GM12878 (cell line): ENCODE results near the gene MACROD2. TPM values are rescaled to one million over a fixed set of nuclear protein-coding genes. Genes with fewer than 3 reads are reported as not detected.

Source experiments
- ATAC-seq: fragments of 200-7000 bp; cut with Tn5 transposase; 3 replicates; pipeline ENCODE4 v1.9.1; 2020; ENCODE audit warnings: mild to moderate bottlenecking, moderate library complexity
- BruUV-seq: library from RNA; stranded (reverse); fragments of 400-500 nt; replicated peaks from 2 replicates; lab custom pipeline; 2021; lab: Mats Ljungman, UMichigan
- CTCF ChIA-PET: fragments of 300-600 bp; sonication (Branson Sonifier 250); formaldehyde crosslinking; extraction: SDS; loops from one replicate; lab custom pipeline; 2021; ENCODE audit warnings: inconsistent platforms; lab: Yijun Ruan, JAX
- POLR2A ChIA-PET: fragments of 350-600 bp; formaldehyde crosslinking; extraction: SDS; loops from one replicate; lab custom pipeline; 2021; ENCODE audit warnings: inconsistent platforms; lab: Charles Lee
- RAD21 ChIA-PET: fragments of 300-600 bp; sonication (Branson Sonifier 250); formaldehyde crosslinking; loops from one replicate; lab custom pipeline; 2023; ENCODE audit warnings: antibody characterized with exemption; ENCODE audit not compliant: unreplicated experiment; lab: Charles Lee
- SMC1A ChIA-PET: fragments of 300-600 bp; sonication (Branson Sonifier 250); formaldehyde crosslinking; loops from one replicate; lab custom pipeline; 2023; ENCODE audit not compliant: unreplicated experiment, uncharacterized antibody; lab: Charles Lee
- DNase-seq: peaks from one replicate; pipeline ENCODE4 v3.0.0-alpha.2; 2011; ENCODE audit warnings: low read depth, low spot score
- FAIRE-seq: peaks from 3 replicates; lab custom pipeline; 2011; peaks lifted over from hg19 to GRCh38; lab: Jason Lieb, UNC
- H2AFZ ChIP-seq: 2 replicates; pipeline ENCODE4 v1.6.0; 2011; ENCODE audit warnings: low read depth, low read length, control low read depth; ENCODE audit not compliant: control insufficient read depth
- H3K27ac ChIP-seq: 2 replicates; pipeline ENCODE4 v1.5.1; 2011; ENCODE audit warnings: control low read depth; ENCODE audit not compliant: control insufficient read depth, insufficient read depth
- H3K27me3 ChIP-seq, 2 experiments: replicated peaks in 1 of 2; 2 replicates each; pipeline versions ENCODE4 v1.6.0 to v1.6.1; 2011; ENCODE audit warnings: low read length in 1 of 2; ENCODE audit not compliant: control insufficient read depth in 2 of 2, insufficient read depth in 2 of 2
- H3K36me3 ChIP-seq, 2 experiments: 2 replicates each; pipeline ENCODE4 v1.5.1; 2011; ENCODE audit warnings: low read length in 1 of 2; ENCODE audit not compliant: control insufficient read depth in 2 of 2, insufficient read depth in 2 of 2
- H3K4me1 ChIP-seq: 2 replicates; pipeline ENCODE4 v1.6.1; 2011; ENCODE audit warnings: mild to moderate bottlenecking, low read length, moderate library complexity, mixed read lengths; ENCODE audit not compliant: control insufficient read depth, insufficient read depth
- H3K4me2 ChIP-seq: 2 replicates; pipeline ENCODE4 v1.6.0; 2011; ENCODE audit warnings: control low read depth; ENCODE audit not compliant: control insufficient read depth, insufficient read depth
- H3K4me3 ChIP-seq: fragments of 200-600 bp; sonication (generic); 2 replicates; pipeline ENCODE4 v1.5.1; 2016
- H3K79me2 ChIP-seq: 2 replicates; pipeline ENCODE4 v1.6.0; 2011; ENCODE audit warnings: low read length; ENCODE audit not compliant: control insufficient read depth, insufficient read depth
- H3K9ac ChIP-seq: 2 replicates; pipeline ENCODE4 v1.8.0; 2011; ENCODE audit warnings: low read length, control low read depth, mixed read lengths; ENCODE audit not compliant: control insufficient read depth, insufficient read depth
- H3K9me3 ChIP-seq: replicated peaks from 3 replicates; pipeline ENCODE4 v1.5.1; 2011; ENCODE audit warnings: mild to moderate bottlenecking, low read length; ENCODE audit not compliant: control insufficient read depth, insufficient read depth
- H4K20me1 ChIP-seq: 2 replicates; pipeline ENCODE4 v1.6.0; 2011; ENCODE audit not compliant: control insufficient read depth, insufficient read depth
- ATF2 ChIP-seq: IDR thresholded peaks from 2 replicates; pipeline ENCODE4 v1.6.1; 2012; ENCODE audit warnings: low read length, inconsistent platforms
- BCL3 ChIP-seq: IDR thresholded peaks from 2 replicates; pipeline ENCODE4 v1.6.1; 2011; ENCODE audit warnings: borderline replicate concordance, low read depth, mild to moderate bottlenecking, moderate library complexity, low read length; ENCODE audit not compliant: insufficient read depth, poor library complexity, severe bottlenecking
- BHLHE40 ChIP-seq, 2 experiments: fragments of 450-650 bp in 1 of 2; IDR thresholded peaks; 2 replicates each; pipeline ENCODE4 v1.6.1; 2011 to 2017; ENCODE audit warnings: low read depth in 2 of 2, borderline replicate concordance in 1 of 2, improper control_type of control experiment in 1 of 2, low read length in 1 of 2, mild to moderate bottlenecking in 1 of 2
- CEBPZ ChIP-seq: fragments of 150-350 bp; IDR thresholded peaks from 2 replicates; pipeline ENCODE4 v1.6.1; 2016; ENCODE audit warnings: low read depth, low read length
- FOS ChIP-seq: IDR thresholded peaks from 3 replicates; pipeline ENCODE4 v1.6.1; 2011; ENCODE audit warnings: borderline replicate concordance; ENCODE audit not compliant: insufficient read length; ENCODE audit errors: extremely low read depth
- FOXK2 ChIP-seq: fragments of 450-650 bp; IDR thresholded peaks from 2 replicates; pipeline ENCODE4 v1.6.1; 2017; ENCODE audit warnings: mild to moderate bottlenecking, moderate library complexity
- HDGF ChIP-seq: fragments of 450-650 bp; IDR thresholded peaks from 2 replicates; pipeline ENCODE4 v1.6.1; 2016; ENCODE audit warnings: antibody characterized with exemption
- IKZF2 ChIP-seq, 2 experiments: fragments of 450-650 bp; IDR thresholded peaks; 2 replicates each; pipeline ENCODE4 v1.6.1; 2017; ENCODE audit warnings: mild to moderate bottlenecking in 2 of 2, moderate library complexity in 2 of 2
- JUNB ChIP-seq: IDR thresholded peaks from 2 replicates; pipeline ENCODE4 v1.6.1; 2016; ENCODE audit warnings: antibody characterized with exemption, mild to moderate bottlenecking
- KDM1A ChIP-seq: fragments of 200-600 bp; sonication (generic); IDR thresholded peaks from 2 replicates; pipeline ENCODE4 v1.6.1; 2016; ENCODE audit warnings: borderline replicate concordance
- RELB ChIP-seq: fragments of 450-650 bp; IDR thresholded peaks from 2 replicates; pipeline ENCODE4 v1.6.1; 2017; ENCODE audit warnings: low read depth, mild to moderate bottlenecking, moderate library complexity
- RUNX3 ChIP-seq: IDR thresholded peaks from 2 replicates; pipeline ENCODE4 v1.6.1; 2012; ENCODE audit warnings: low read length, inconsistent platforms
- ZBTB33 ChIP-seq: fragments of 450-650 bp; IDR thresholded peaks from 2 replicates; pipeline ENCODE4 v1.6.1; 2017; ENCODE audit warnings: mild to moderate bottlenecking
- WGBS: methylation state at CpG from one replicate; pipeline ENCODE4 v1.1.6; 2016; ENCODE audit warnings: low lambda C conversion rate; ENCODE audit not compliant: insufficient replicate concordance, insufficient coverage; ENCODE audit errors: missing lambda C conversion rate; 5-methylcytosine and 5-hydroxymethylcytosine counted together
- in situ Hi-C: fragments of 300-500 bp; cut with MboI; formaldehyde crosslinking; loops from 9 replicates; pipeline ENCODE4 v1.14.3; 2018; ENCODE audit warnings: mixed read lengths
- intact Hi-C: fragments of 100-400 bp; cut with micrococcal nuclease; formaldehyde crosslinking; loops from one replicate; pipeline ENCODE4 v1.14.2; 2022; ENCODE audit not compliant: unreplicated experiment
- polyA plus RNA-seq, 11 experiments: library from polyadenylated mRNA; depleted of rRNA in 4 of 11; unstranded in 6 of 11; stranded (reverse) in 5 of 11; fragments of >200 nt; fragmentation: Nextera tagmentation in 4 of 11; fragmentation: Illumina TruSeq in 1 of 11; extraction: Ambion mirVana in 4 of 11; extraction: Trizol in 1 of 11; gene quantifications; 1 replicate in 1 of 11; 2 replicates in 10 of 11; pipeline versions ENCODE4 v1.2.1 to v1.2.3, GENCODE V29; 2011 to 2016; ENCODE audit warnings: inconsistent platforms in 2 of 11, missing spikeins in 2 of 11, low read depth in 1 of 11
- total RNA-seq, 4 experiments: library from RNA; depleted of rRNA in 3 of 4; stranded (reverse); fragments of >200 nt in 3 of 4; fragmentation: Illumina TruSeq in 1 of 4; extraction: Trizol in 1 of 4; gene quantifications; 2 replicates each; pipeline versions ENCODE4 v1.2.1 to v1.2.3, GENCODE V29; 2013 to 2021

Gene MACROD2
- total and polyA plus RNA-seq, 10 of the 15 experiments (the other 5 are each of a cell fraction or from before 2014, with no cell fraction given): 1.1 to 21.5 (median 2.2) TPM

GRCh38 chr20:15632680-15633079 lies 1637.4 kb downstream of the MACROD2 start:
- Histone ChIP-seq H3K4me3 (no peak overlapping the region), H3K27ac (no peak overlapping the region), H2AFZ (no peak overlapping the region), H3K27me3 (no peaks in the 10 kb centered on the region), H3K4me2 (no peak overlapping the region), H3K9me3 (no peaks in the 10 kb centered on the region), H4K20me1 (no peaks in the 10 kb centered on the region), H3K9ac (no peak overlapping the region), H3K36me3 (no peaks in the 10 kb centered on the region), H3K79me2 (no peaks in the 10 kb centered on the region), H3K4me1 (no peaks in the 10 kb centered on the region)
- BruUV-seq: no TSS peak
- POLR2A ChIA-PET: no interaction called here
- RAD21 ChIA-PET: no interaction called here
- SMC1A ChIA-PET: no interaction called here
- in situ Hi-C loops (no loop called here), intact Hi-C loops (no loop called here)
- CTCF ChIA-PET: no interaction called here
- DNase-seq (no peak), FAIRE-seq (no peak), ATAC-seq (no peak)
- WGBS: 69% methylated on average over 3 of the region's 3 CpGs
- no peak for TF ChIP-seq CEBPZ
- TF ChIP-seq HDGF: no peak
- TF ChIP-seq FOXK2: no peak
- no peak for TF ChIP-seq RUNX3
- no peak for TF ChIP-seq JUNB
- TF ChIP-seq ATF2: no peak
- no peak for TF ChIP-seq ZBTB33
- no peak for TF ChIP-seq RELB
- TF ChIP-seq FOS: no peak
- TF ChIP-seq KDM1A: no peak
- TF ChIP-seq BHLHE40 (IDR thresholded peaks at IDR 0.05; ENCODE audit: borderline replicate concordance in 1 of 2, low read depth in 2 of 2, low read length in 1 of 2): no peak
- TF ChIP-seq IKZF2 (IDR thresholded peaks at IDR 0.05): no peak
- TF ChIP-seq BCL3: no peak
